Mesodermal cell (in vitro differentiated cells): ENCODE results near the gene EYS.
"Not testable (repeated sequence)": the region's sequence is repeated elsewhere in the genome, so short reads cannot be mapped to it uniquely, and the experiment has no call there.

Experiments used
- H3K27ac ChIP-seq: 2 replicates; pipeline ENCODE4 v1.7.0; 2013; ENCODE audit warnings: mild to moderate bottlenecking, low read depth, low read length, moderate library complexity; ENCODE audit not compliant: severe bottlenecking
- H3K36me3 ChIP-seq: 2 replicates; pipeline ENCODE4 v1.7.1; 2013; ENCODE audit warnings: mild to moderate bottlenecking, low read length, moderate library complexity; ENCODE audit not compliant: control insufficient read depth, insufficient read depth
- H3K4me1 ChIP-seq: one replicate; pipeline ENCODE4 v1.7.1; 2013; ENCODE audit warnings: mild to moderate bottlenecking, low read length; ENCODE audit not compliant: insufficient read depth, control insufficient read depth, poor library complexity, severe bottlenecking
- H3K4me3 ChIP-seq: 2 replicates; pipeline ENCODE4 v1.7.0; 2013; ENCODE audit warnings: low read length, control low read depth, mild to moderate bottlenecking; ENCODE audit not compliant: insufficient read depth, poor library complexity, severe bottlenecking; ENCODE audit errors: extremely low read depth
- H3K9me3 ChIP-seq: 2 replicates; pipeline ENCODE4 v1.7.1; 2013; ENCODE audit warnings: mild to moderate bottlenecking, low read length, moderate library complexity; ENCODE audit not compliant: control insufficient read depth
- WGBS, 2 experiments: methylation state at CpG; one replicate each; pipeline ENCODE4 v1.1.5; 2013; ENCODE audit warnings: missing lambda C conversion rate in 2 of 2; ENCODE audit not compliant: insufficient coverage in 2 of 2; 5-methylcytosine and 5-hydroxymethylcytosine counted together

Gene EYS

GRCh38 chr6:65558071-65558470 is 149.0 kb downstream of the EYS start:
- Histone ChIP-seq H3K4me1 (no peaks in the 10 kb centered on the region), H3K27ac (no peak overlapping the region), H3K36me3 (no peaks in the 10 kb centered on the region), H3K9me3 (no peaks in the 10 kb centered on the region), H3K4me3 (no peak overlapping the region)
- WGBS, 2 experiments = 92 to 100% methylated on average over 3 to 4 of the region's 6 CpGs

DNA sequence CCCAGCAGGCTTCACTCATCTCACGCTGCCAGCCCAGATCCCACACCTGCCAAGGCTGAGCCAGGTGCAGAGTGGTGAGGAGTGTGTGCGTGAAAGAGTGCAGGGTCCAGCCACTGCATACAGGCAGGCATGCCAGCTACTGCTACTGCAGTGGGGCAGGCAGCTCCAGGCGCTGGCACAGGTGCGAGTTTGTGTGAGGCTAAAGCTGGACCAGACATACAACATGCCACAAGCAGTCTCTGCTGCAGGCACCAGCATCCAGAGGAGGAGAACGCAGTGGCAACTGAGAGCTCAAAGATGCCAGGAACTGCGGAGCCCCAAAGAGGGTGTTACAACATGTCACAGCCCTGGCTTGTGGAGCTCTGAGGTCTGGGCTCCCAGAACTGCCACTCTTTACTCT is 149.8 kb downstream of the EYS start:
- H3K4me1 ChIP-seq = no peaks in the 10 kb centered on the region
- WGBS, 2 experiments = 92 to 95% methylated on average over 4 to 6 of the region's 6 CpGs
- H3K36me3 ChIP-seq = no peaks in the 10 kb centered on the region
- no peaks in the 10 kb centered on the region for H3K9me3 ChIP-seq
- H3K4me3 ChIP-seq = no peak overlapping the region
- H3K27ac ChIP-seq = no peak overlapping the region

- H3K36me3 ChIP-seq = no peaks in the 10 kb centered on the region
- H3K4me3 ChIP-seq = no peak overlapping the region
- no peak overlapping the region for H3K27ac ChIP-seq
- WGBS, 2 experiments = 90 to 93% methylated on average over 2 to 3 of the region's 3 CpGs
- H3K9me3 ChIP-seq = no peaks in the 10 kb centered on the region
- no peaks in the 10 kb centered on the region for H3K4me1 ChIP-seq
These were observed 160.1 kb downstream of the EYS start for GRCh38 chr6:65546894-65547293.

- H3K27ac ChIP-seq = no peak overlapping the region
- H3K9me3 ChIP-seq = no peaks in the 10 kb centered on the region
- no peaks in the 10 kb centered on the region for H3K4me1 ChIP-seq
- 90% methylated on average over 2 of the region's 2 CpGs; no CpG with 5 or more reads in 1 of the 2 experiments for WGBS, 2 experiments
- no peak overlapping the region for H3K4me3 ChIP-seq
- no peaks in the 10 kb centered on the region for H3K36me3 ChIP-seq
These were observed 161.1 kb downstream of the EYS start for GRCh38 chr6:65545920-65546319.

DNA sequence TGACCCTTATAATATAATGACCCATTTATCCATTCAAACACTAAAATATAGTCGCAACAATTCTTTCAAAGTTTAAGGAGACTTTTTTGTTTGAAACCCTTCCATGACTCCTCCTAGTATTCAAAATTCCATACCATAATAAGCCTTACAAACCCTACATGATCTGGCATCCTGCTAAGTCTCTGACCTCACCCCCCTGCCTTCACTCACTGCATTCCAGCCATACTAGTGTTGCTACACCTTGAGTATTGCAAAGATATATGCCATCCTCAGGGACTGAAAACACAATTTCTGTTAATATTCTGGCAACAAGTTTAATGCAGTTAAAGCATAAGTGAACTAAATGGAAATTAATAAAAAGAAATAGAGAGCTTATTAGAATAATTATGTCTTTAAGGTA is 168.4 kb downstream of the EYS start:
- WGBS, 2 experiments = 100% methylated on average over 1 of the region's 1 CpG; no CpG with 5 or more reads in 1 of the 2 experiments
- Histone ChIP-seq H3K4me3 (no peak overlapping the region), H3K27ac (no peak overlapping the region), H3K4me1 (no peaks in the 10 kb centered on the region), H3K9me3 (no peaks in the 10 kb centered on the region), H3K36me3 (no peaks in the 10 kb centered on the region)

GRCh38 chr6:65537600-65537999 is 169.4 kb downstream of the EYS start:
- WGBS, 2 experiments = 95 to 100% methylated on average over 2 of the region's 2 CpGs
- no peaks in the 10 kb centered on the region for H3K9me3 ChIP-seq
- no peak overlapping the region for H3K27ac ChIP-seq
- no peaks in the 10 kb centered on the region for H3K4me1 ChIP-seq
- H3K4me3 ChIP-seq = no peak overlapping the region
- no peaks in the 10 kb centered on the region for H3K36me3 ChIP-seq

DNA sequence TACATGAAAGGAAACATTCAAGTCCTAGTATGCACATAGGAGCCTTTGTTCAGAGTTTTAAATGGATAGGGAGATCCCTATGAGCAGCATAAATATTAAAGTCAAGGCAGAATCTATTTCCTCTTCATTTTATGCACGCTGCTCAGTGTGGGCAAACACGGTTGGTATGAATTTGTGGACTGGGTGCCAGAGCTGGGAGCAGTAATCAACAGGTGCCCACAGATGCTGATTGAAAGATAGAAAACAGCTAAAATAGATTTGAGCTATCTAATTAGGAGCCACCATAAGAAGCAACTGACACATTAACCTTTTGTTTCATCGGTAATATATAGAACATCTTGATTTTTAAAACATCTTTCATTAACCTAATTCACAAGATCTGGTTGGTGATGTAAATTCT is 175.5 kb downstream of the EYS start:
- Histone ChIP-seq H3K36me3 (no peaks in the 10 kb centered on the region), H3K27ac (no peak overlapping the region), H3K9me3 (no peaks in the 10 kb centered on the region), H3K4me3 (no peak overlapping the region), H3K4me1 (no peaks in the 10 kb centered on the region)
- WGBS, 2 experiments = 80 to 90% methylated on average over 2 to 3 of the region's 3 CpGs

DNA sequence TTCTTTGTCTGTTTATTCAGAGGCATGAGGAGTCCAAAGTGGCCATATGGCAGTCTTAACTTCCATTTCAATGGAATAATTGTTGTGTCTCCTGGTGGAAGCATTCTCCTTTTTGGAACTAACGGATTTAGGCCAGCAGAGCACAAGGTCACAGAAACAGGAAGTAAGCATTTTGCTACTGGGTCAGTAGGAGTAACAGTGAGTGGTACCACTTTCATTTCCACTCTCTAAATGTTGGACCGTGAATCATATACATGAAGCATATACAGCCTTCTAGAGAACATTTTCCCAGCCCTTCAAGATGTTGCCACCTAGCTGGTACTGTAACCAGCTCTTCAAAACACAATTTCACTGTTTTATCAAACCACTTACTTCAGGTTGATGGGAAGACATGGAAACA is 182.8 kb downstream of the EYS start:
- 100% methylated on average over 2 of the region's 2 CpGs; no CpG with 5 or more reads in 1 of the 2 experiments for WGBS, 2 experiments
- H3K4me3 ChIP-seq = no peak overlapping the region
- H3K36me3 ChIP-seq = no peaks in the 10 kb centered on the region
- H3K4me1 ChIP-seq = no peaks in the 10 kb centered on the region
- H3K27ac ChIP-seq = no peak overlapping the region
- no peaks in the 10 kb centered on the region for H3K9me3 ChIP-seq

- Histone ChIP-seq H3K4me3 (no peak overlapping the region), H3K4me1 (no peaks in the 10 kb centered on the region), H3K9me3 (no peaks in the 10 kb centered on the region), H3K27ac (no peak overlapping the region), H3K36me3 (no peaks in the 10 kb centered on the region)
- no CpG with 5 or more reads among the region's 4 CpGs for WGBS, 2 experiments
These were observed 201.3 kb downstream of the EYS start for GRCh38 chr6:65505736-65506135.

DNA sequence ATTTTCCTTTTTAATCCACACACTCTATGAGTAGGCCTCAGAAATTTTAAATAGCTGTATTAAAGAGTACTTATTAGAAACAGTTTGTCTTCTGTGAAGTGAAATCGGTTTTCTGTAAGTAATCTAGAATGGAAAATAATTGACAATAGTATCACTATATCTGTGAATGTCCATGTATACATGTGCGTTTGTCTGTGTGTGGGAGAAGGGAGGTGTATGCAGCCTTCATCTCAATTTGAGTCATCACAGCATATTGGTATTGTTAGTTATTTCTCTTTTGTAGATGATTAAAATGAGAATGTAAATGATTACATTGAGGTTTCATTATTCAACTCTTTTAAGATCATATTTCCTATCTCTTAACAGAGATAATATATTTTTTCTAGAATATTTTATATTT is 206.0 kb downstream of the EYS start:
- Histone ChIP-seq H3K36me3 (no peaks in the 10 kb centered on the region), H3K27ac (no peak overlapping the region), H3K9me3 (no peaks in the 10 kb centered on the region), H3K4me3 (no peak overlapping the region), H3K4me1 (no peaks in the 10 kb centered on the region)
- no CpG with 5 or more reads among the region's 2 CpGs for WGBS, 2 experiments

GRCh38 chr6:65483652-65484051 is 223.4 kb downstream of the EYS start:
- not testable (repeated sequence) for H3K4me3 ChIP-seq, H3K4me1 ChIP-seq, H3K36me3 ChIP-seq, H3K27ac ChIP-seq, H3K9me3 ChIP-seq
- 82 to 100% methylated on average over 2 to 4 of the region's 7 CpGs for WGBS, 2 experiments

- no peak overlapping the region for H3K27ac ChIP-seq
These were observed 237.4 kb downstream of the EYS start for GRCh38 chr6:65469650-65470049.

More at GRCh38 chr6:65469650-65470049, 237.4 kb downstream of the EYS start:
- Histone ChIP-seq H3K4me1 (no peaks in the 10 kb centered on the region), H3K4me3 (no peak overlapping the region), H3K36me3 (no peaks in the 10 kb centered on the region), H3K9me3 (no peaks in the 10 kb centered on the region)
